Natural killer cell (primary cell): Measurements from ENCODE around the gene SPRR4. TPM values are rescaled to one million over a fixed set of nuclear protein-coding genes. Genes with fewer than 3 reads are reported as not detected.

ENCODE experiments used
- ATAC-seq, 3 donors: fragments of 150-1000 bp in 2 of 3; fragments of 200-7000 bp in 1 of 3; cut with Tn5 transposase; 1 replicate in 1 of 3; 2 replicates in 2 of 3; pipeline ENCODE4 v1.10.0; 2021; ENCODE audit warnings: mild to moderate bottlenecking in 2 of 3, moderate library complexity in 2 of 3
- DNase-seq, 2 donors: peaks; one replicate each; pipeline versions ENCODE4 v3.0.0 to v3.0.0-alpha.2; 2013 to 2021; ENCODE audit warnings: mixed read lengths in 1 of 2
- H3K27ac ChIP-seq: one replicate; pipeline ENCODE4 v1.5.1; 2013; ENCODE audit warnings: mild to moderate bottlenecking, low read length
- H3K27me3 ChIP-seq: one replicate; pipeline ENCODE4 v1.6.1; 2013; ENCODE audit warnings: low read length; ENCODE audit not compliant: control insufficient read depth, insufficient read depth
- H3K36me3 ChIP-seq: one replicate; pipeline ENCODE4 v1.6.1; 2013; ENCODE audit warnings: low read length; ENCODE audit not compliant: control insufficient read depth, insufficient read depth
- H3K4me1 ChIP-seq: one replicate; pipeline ENCODE4 v1.6.1; 2013; ENCODE audit warnings: low read length; ENCODE audit not compliant: control insufficient read depth, insufficient read depth
- H3K4me3 ChIP-seq: one replicate; pipeline ENCODE4 v1.5.1; 2013; ENCODE audit warnings: low read length
- H3K9me3 ChIP-seq: one replicate; pipeline ENCODE4 v1.6.1; 2013; ENCODE audit warnings: low read length; ENCODE audit not compliant: control insufficient read depth, insufficient read depth
- H3K27ac Mint-ChIP-seq, 2 donors: one replicate each; pipeline ENCODE4 v1.8.0; 2022; ENCODE audit warnings: mild to moderate bottlenecking in 2 of 2, mixed read lengths in 2 of 2, moderate library complexity in 1 of 2
- H3K27me3 Mint-ChIP-seq, 2 donors: one replicate each; pipeline ENCODE4 v1.8.0; 2022; ENCODE audit warnings: low read depth in 2 of 2, mixed read lengths in 2 of 2
- H3K36me3 Mint-ChIP-seq: one replicate; pipeline ENCODE4 v1.8.0; 2022; ENCODE audit warnings: mixed read lengths
- H3K4me1 Mint-ChIP-seq, 2 donors: one replicate each; pipeline ENCODE4 v1.8.0; 2022; ENCODE audit warnings: mixed read lengths in 2 of 2
- H3K4me3 Mint-ChIP-seq: one replicate; pipeline ENCODE4 v1.8.0; 2022; ENCODE audit warnings: mild to moderate bottlenecking, moderate library complexity, mixed read lengths
- H3K9me3 Mint-ChIP-seq, 2 donors: one replicate each; pipeline ENCODE4 v1.8.0; 2022; ENCODE audit warnings: mixed read lengths in 2 of 2
- CTCF ChIP-seq: fragments of 200-600 bp; IDR thresholded peaks from one replicate; pipeline ENCODE4 v1.8.0; 2022; ENCODE audit warnings: antibody characterized with exemption
- WGBS: methylation state at CpG from one replicate; pipeline ENCODE4 v1.1.7; 2013; ENCODE audit warnings: missing lambda C conversion rate; ENCODE audit not compliant: insufficient coverage; 5-methylcytosine and 5-hydroxymethylcytosine counted together
- intact Hi-C: fragments of 100-400 bp; cut with micrococcal nuclease; formaldehyde crosslinking; loops from one replicate; pipeline ENCODE4 v1.14.2; 2022
- total RNA-seq, 4 donors: library from RNA; stranded (reverse); fragments of 120-200 nt in 1 of 4; gene quantifications; one replicate each; pipeline versions ENCODE4 v1.2.3 to v1.2.4, GENCODE V29; 2013 to 2022

SPRR4 gene
- total RNA-seq, 3 donors from 2014 or later (not counting 1 experiment from before 2014, with no cell fraction given): not detected

GRCh38 chr1:152946651-152947256, 23.7 kb upstream of the SPRR4 start, which contains the start of gene SPRR5:
Gene SPRR5 (plus strand): TSS chr1:152947206. CDS start chr1:152948555, 1,349 bp downstream.
- H3K27me3 Mint-ChIP-seq: peaks cover 0 to 4% of the 10 kb centered on the region in 2 donors
- Histone ChIP-seq H3K27me3 (no peaks in the 10 kb centered on the region), H3K4me1 (no peaks in the 10 kb centered on the region), H3K9me3 (no peaks in the 10 kb centered on the region), H3K27ac (no peak within 1 kb of the TSS), H3K36me3 (no peaks in the 10 kb centered on the region), H3K4me3 (no peak within 1 kb of the TSS)
- no peak within 1 kb of the TSS for H3K27ac Mint-ChIP-seq
- WGBS: 67% methylated on average over 3 of the region's 4 CpGs
- H3K4me3 Mint-ChIP-seq: no peak within 1 kb of the TSS
- intact Hi-C loops: no loop called here
- DNase-seq: no peak
- no peak for TF ChIP-seq CTCF
- no peaks in the 10 kb centered on the region for H3K4me1 Mint-ChIP-seq
- H3K9me3 Mint-ChIP-seq: no peaks in the 10 kb centered on the region
- H3K36me3 Mint-ChIP-seq: no peaks in the 10 kb centered on the region
- no peak for ATAC-seq

GRCh38 chr1:152951711-152952110, 18.7 kb upstream of the SPRR4 start:
- Histone ChIP-seq H3K4me3 (no peak overlapping the region), H3K36me3 (no peaks in the 10 kb centered on the region), H3K9me3 (no peaks in the 10 kb centered on the region), H3K4me1 (no peaks in the 10 kb centered on the region), H3K27ac (no peak overlapping the region), H3K27me3 (no peaks in the 10 kb centered on the region)
- DNase-seq: no peak
- Mint-ChIP-seq H3K4me1 (no peaks in the 10 kb centered on the region), H3K36me3 (no peaks in the 10 kb centered on the region), H3K4me3 (no peak overlapping the region), H3K27ac (no peak overlapping the region), H3K27me3 (peaks cover 7 to 8% of the 10 kb centered on the region in 2 donors), H3K9me3 (no peaks in the 10 kb centered on the region)
- no peak for ATAC-seq
- 81% methylated on average over 5 of the region's 5 CpGs for WGBS
- TF ChIP-seq CTCF: no peak
- intact Hi-C loops: no loop called here

DNA sequence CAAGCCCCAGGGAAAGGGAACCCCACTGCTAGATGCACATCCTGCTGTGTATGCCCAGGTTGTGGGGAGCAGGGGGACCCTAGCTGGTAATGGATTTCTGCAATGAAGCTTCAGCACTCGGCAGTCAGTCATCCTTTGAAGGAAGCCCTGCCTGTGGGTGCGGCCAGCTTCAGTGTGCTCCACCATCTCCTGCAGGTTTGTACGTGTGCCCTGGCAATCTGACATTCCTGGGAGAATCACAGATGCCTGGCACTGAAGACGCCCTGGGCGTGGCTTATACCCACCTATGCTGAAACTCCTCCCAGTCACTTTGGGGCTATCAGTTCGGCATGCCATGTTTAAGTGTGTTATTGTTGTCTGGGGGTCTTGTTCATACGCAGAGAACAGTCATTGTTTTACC, 16.7 kb upstream of the SPRR4 start:
- no peaks in the 10 kb centered on the region for H3K36me3 Mint-ChIP-seq
- intact Hi-C loops: no loop called here

More for the DNA sequence above, 16.7 kb upstream of the SPRR4 start:
- whole genome bisulfite sequencing: 81% methylated on average over 5 of the region's 7 CpGs
- Histone ChIP-seq H3K9me3 (no peaks in the 10 kb centered on the region), H3K36me3 (no peaks in the 10 kb centered on the region), H3K27ac (no peak overlapping the region), H3K4me3 (no peak overlapping the region), H3K27me3 (no peaks in the 10 kb centered on the region), H3K4me1 (no peaks in the 10 kb centered on the region)
- Mint-ChIP-seq H3K4me3 (no peak overlapping the region), H3K4me1 (no peaks in the 10 kb centered on the region), H3K27me3 (peaks cover 4 to 7% of the 10 kb centered on the region in 2 donors), H3K27ac (no peak overlapping the region), H3K9me3 (no peaks in the 10 kb centered on the region)
- ATAC-seq (no peak), DNase-seq (no peak)
- no peak for TF ChIP-seq CTCF
